GM12801 (cell line): ENCODE measurements around the gene ZHX3.

Experiments used
- TF ChIP-seq, protein P1 (sequence below): IDR thresholded peaks from one replicate; pipeline ENCODE4 v1.5.1; 2011; ENCODE audit warnings: control low read depth; ENCODE audit not compliant: insufficient read length; ENCODE audit errors: extremely low read depth

ZHX3 gene

DNA sequence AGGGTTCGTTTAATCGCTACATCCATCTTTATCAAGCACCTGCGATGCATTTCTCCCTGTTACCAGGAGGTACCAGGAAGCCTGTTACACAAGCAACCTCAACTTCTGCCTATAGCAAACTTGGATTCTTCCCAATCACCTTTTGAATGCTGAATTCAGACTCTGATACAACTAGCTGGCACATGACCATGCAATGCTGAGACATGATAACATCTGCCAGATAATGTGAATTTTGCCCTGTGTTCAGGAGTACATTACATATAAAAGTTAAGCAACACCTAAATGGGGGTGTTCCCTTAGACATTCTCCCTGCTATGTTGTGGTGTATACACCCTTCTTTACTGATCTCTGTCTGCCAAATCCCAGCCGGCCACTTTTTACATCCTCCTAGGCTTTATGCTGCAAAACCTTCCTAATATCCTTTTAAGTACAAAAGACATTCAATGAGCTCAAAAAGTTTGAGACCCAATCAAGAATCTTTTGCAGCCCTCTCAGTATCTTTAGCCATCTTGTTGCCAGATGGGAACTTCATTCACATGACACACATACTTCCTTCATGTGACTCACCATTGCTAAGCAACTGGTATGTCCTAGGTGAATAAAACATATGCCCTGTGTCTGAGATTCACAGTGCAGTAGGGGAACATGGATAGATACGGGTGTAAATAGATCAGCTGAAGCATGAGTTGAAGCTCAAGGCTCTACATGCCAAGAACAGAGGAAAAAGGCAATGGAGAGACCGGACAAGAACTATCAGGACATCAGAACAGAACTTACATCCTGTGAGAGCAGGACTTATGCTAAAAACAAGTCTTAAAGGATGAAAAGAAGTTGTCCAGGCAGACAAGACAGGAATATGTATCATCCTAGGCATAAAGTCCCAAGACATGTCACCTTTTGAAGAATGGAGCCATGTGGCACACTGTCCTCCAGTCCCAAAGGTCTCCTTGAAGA is 84.3 kb downstream of the ZHX3 start:
- TF ChIP-seq, protein P1, sequence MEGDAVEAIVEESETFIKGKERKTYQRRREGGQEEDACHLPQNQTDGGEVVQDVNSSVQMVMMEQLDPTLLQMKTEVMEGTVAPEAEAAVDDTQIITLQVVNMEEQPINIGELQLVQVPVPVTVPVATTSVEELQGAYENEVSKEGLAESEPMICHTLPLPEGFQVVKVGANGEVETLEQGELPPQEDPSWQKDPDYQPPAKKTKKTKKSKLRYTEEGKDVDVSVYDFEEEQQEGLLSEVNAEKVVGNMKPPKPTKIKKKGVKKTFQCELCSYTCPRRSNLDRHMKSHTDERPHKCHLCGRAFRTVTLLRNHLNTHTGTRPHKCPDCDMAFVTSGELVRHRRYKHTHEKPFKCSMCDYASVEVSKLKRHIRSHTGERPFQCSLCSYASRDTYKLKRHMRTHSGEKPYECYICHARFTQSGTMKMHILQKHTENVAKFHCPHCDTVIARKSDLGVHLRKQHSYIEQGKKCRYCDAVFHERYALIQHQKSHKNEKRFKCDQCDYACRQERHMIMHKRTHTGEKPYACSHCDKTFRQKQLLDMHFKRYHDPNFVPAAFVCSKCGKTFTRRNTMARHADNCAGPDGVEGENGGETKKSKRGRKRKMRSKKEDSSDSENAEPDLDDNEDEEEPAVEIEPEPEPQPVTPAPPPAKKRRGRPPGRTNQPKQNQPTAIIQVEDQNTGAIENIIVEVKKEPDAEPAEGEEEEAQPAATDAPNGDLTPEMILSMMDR: no peak

DNA sequence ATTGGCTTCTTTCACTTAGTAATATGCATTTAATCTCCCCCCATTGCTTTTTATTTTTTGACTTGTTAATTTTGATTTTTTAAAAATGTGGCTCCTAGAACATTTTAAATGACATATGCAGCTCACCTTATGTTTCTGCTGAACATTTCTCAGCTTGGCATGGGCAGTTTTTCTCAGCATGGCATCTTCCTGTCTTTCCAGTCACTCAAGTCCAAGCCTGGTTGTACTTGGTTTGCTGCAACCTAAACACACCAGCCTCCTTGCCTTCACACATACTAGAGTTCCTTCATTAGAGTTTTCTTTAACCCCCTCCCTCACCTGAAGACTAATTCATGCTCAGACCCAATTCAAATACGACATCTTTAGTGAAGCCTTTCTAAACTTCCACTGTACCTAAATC is 86.4 kb downstream of the ZHX3 start:
- TF ChIP-seq, protein P1: no peak

DNA sequence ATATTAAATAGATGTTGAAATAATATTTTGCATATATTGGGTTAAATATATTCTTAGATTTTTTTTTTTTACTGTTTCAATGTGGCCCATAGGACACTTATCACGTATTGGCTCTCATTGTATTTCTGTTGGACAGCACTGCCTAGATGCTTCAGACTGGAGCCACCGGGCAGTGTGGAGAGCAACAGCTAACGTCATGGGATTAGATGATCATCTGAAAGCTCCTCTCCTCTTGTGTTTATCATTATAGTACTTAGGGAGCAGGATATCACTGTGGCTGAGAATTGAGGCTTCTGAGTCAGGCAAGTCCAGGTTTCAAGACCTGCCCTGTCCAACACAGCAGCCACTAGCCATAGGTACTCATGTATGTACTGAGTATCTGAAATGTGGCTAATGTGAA is 87.4 kb downstream of the ZHX3 start:
- TF ChIP-seq, protein P1: no peak

DNA sequence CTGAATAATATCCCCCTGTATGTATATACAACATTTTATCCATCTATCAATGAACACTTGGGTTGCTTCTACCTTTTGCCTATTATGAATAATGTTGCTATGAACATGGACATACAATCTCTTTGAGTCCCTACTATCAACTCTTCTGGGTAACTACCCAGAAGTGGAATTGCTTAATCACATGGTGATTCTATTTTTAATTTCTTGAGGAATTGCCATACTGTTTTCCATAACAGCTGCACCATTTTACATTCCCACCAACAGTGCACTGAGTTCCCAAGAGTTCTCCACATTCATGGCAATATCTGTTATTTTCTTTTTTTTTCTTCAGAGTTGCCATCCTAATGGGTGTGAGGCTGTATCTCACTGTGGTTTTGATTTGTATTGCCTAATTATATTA is 88.3 kb downstream of the ZHX3 start:
- TF ChIP-seq, protein P1: no peak

DNA sequence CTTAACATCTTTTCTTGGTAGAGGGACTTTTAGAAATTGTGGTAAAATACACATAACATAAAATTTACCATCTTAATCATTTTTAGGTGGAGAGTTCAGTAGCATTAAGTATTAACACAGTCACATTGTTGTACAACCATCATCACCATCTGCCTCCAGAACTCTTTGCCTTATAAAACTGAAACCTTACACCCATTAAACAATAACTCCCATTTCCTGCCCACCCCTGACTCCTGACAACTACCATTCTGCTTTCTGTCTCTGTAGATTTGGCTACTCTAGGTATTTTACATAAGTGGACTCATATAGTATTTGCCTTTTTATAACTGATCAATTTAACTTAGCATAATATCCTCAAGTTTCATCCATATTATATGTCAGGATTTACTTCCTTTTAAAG is 88.7 kb downstream of the ZHX3 start:
- TF ChIP-seq, protein P1: no peak

DNA sequence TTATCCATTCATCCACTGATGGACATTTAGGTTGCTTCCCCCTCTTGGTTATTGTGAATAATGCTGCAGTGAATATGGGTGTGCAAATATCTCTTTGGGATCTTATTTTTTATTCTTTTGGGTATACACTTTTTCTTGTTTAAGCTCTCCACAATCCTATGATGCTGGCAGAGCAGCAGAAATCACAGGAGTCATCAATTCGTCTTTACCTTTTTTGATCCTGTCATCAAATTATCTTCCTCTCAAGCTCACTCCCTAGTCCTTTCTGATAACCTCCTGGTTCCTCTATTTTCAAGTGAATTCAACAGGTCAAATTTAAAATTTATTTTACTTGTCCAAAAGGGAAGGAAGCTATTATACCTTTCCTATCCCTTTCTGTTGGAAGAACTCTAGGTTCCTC is 91.1 kb downstream of the ZHX3 start:
- TF ChIP-seq, protein P1: no peak

DNA sequence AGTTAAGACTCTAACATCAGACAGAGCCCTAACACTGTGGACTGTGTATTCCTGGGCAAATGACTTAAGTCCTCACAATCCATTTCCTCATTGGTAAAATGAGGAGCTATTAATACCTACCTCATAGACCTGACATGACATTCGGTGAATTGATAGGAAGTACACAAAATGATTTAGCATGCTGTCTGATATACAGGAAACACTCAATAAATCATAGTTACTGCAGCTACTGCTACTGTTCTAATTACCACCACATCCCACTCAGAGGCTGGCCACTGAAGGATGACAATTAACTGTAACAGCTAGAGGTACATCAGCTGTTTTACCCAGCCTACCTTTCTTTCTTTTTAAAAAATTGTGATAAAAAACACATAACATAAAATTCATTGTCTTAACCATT is 92.4 kb downstream of the ZHX3 start:
- TF ChIP-seq, protein P1: no peak
